AG04450 (cell line): ENCODE results near the gene PGS1. TPM values are rescaled to one million over a fixed set of nuclear protein-coding genes. Genes with fewer than 3 reads are reported as not detected.

ENCODE experiments used
- CTCF ChIA-PET: fragments of 300-600, 350-600 bp; formaldehyde crosslinking; extraction: SDS; loops from one replicate; lab custom pipeline; 2022; ENCODE audit warnings: antibody characterized with exemption, inconsistent platforms; lab: Charles Lee
- POLR2A ChIA-PET: fragments of 350-600 bp; formaldehyde crosslinking; extraction: SDS; loops from one replicate; lab custom pipeline; 2021; ENCODE audit warnings: antibody characterized with exemption, inconsistent platforms; lab: Yijun Ruan, JAX
- DNase-seq: peaks from one replicate; pipeline ENCODE4 v3.0.0-alpha.2; 2011; ENCODE audit warnings: low read depth, low spot score
- H3K27ac ChIP-seq: one replicate; pipeline ENCODE4 v1.5.1; 2012; ENCODE audit warnings: low read depth, low read length, control low read depth
- H3K27me3 ChIP-seq: one replicate; pipeline ENCODE4 v1.6.0; 2012; ENCODE audit warnings: low read length; ENCODE audit not compliant: control insufficient read depth, insufficient read depth
- H3K4me3 ChIP-seq: 2 replicates; pipeline ENCODE4 v1.5.1; 2011; ENCODE audit warnings: mild to moderate bottlenecking, low read depth, low read length, control low read depth
- H3K9me3 ChIP-seq: 2 replicates; pipeline ENCODE4 v1.5.1; 2012; ENCODE audit warnings: low read length; ENCODE audit not compliant: control insufficient read depth, insufficient read depth
- polyA plus RNA-seq: library from polyadenylated mRNA; depleted of rRNA; stranded (reverse); fragments of >200 nt; gene quantifications from 2 replicates; pipeline ENCODE4 v1.2.3, GENCODE V29; 2011
- TF ChIP-seq, protein P1 (sequence below): IDR thresholded peaks from 2 replicates; pipeline ENCODE4 v1.5.1; 2011; ENCODE audit warnings: low read depth, low read length, control low read depth, inconsistent platforms

Gene PGS1
- polyA plus RNA-seq, 1 experiment = 31.0 TPM

DNA sequence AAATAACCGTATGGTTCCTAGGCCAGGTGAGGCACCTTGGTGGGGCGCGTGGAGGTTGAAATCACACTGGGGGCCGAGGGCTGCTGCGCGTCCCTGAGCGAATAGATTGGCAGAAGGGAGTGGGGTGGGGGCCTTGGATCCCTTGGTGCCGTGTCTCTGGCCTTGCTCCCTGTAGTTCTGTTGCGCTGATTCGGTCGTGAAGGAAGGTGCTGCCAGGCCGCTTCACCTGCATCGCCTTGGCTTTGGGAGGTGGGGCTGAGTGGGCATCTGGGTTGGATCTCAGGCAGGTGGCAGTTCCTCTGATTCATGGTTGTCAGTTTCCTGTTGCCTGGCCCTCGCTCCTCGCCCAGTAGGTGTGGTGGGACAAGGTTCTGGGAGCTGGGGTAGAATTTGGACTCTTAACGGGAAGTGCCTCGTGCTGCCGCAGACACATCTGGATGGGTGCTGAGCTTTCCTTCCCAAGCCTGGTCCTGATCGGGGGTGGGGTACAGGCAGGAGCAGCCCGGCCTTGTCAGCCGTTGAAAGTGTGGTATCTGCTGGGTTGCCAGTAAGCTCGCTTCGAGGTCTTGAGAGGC is 30.1 kb downstream of the PGS1 start:
- Histone ChIP-seq H3K27ac (no peak overlapping the region), H3K4me3 (no peak overlapping the region), H3K27me3 (no peaks in the 10 kb centered on the region), H3K9me3 (no peaks in the 10 kb centered on the region; the same call in 1 of the 2 replicates)
- POLR2A ChIA-PET = no interaction called here
- TF ChIP-seq, protein P1, sequence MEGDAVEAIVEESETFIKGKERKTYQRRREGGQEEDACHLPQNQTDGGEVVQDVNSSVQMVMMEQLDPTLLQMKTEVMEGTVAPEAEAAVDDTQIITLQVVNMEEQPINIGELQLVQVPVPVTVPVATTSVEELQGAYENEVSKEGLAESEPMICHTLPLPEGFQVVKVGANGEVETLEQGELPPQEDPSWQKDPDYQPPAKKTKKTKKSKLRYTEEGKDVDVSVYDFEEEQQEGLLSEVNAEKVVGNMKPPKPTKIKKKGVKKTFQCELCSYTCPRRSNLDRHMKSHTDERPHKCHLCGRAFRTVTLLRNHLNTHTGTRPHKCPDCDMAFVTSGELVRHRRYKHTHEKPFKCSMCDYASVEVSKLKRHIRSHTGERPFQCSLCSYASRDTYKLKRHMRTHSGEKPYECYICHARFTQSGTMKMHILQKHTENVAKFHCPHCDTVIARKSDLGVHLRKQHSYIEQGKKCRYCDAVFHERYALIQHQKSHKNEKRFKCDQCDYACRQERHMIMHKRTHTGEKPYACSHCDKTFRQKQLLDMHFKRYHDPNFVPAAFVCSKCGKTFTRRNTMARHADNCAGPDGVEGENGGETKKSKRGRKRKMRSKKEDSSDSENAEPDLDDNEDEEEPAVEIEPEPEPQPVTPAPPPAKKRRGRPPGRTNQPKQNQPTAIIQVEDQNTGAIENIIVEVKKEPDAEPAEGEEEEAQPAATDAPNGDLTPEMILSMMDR = no peak
- DNase-seq = no peak
- CTCF ChIA-PET = no interaction called here

DNA sequence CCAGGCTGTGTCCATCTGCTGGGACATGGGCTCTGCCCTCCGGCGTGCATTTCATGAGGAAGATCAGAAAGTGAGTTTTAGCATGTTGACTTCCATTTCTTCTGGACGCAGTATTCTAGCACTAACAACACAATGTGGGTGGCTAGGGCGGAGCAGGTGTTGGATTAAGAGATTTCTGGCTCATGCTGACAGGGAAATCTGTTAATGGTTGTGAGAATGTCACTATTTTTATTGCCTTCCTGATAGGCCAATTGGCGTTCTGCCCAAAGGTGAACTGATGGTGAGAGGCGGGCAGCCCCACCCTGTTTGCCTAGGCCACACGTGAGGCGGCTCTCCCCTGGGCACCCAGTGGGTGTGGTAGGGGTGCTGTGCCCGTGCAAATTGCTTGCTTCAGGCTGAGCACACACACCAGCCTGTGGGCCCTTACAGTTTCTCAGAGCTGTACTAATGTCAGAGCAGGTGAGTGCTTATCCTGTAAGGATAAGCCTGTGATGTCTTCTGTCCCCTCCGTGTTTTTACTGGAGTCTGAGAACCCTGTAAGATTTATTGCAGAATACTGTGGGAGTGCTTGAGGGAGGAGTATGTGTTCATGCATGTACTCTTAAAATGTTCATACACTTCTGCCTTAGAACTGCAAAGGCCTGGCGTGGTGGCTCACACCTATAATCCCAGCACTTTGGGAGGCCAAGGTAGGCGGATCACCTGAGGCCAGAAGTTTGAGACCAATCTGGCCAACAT is 30.9 kb downstream of the PGS1 start:
- no peaks in the 10 kb centered on the region for H3K9me3 ChIP-seq
- no peak overlapping the region for H3K4me3 ChIP-seq
- TF ChIP-seq, protein P1 = no peak
- ChIA-PET POLR2A (no interaction called here), CTCF (no interaction called here)
- H3K27ac ChIP-seq = no peak overlapping the region
- no peaks in the 10 kb centered on the region for H3K27me3 ChIP-seq
- no peak for DNase-seq

DNA sequence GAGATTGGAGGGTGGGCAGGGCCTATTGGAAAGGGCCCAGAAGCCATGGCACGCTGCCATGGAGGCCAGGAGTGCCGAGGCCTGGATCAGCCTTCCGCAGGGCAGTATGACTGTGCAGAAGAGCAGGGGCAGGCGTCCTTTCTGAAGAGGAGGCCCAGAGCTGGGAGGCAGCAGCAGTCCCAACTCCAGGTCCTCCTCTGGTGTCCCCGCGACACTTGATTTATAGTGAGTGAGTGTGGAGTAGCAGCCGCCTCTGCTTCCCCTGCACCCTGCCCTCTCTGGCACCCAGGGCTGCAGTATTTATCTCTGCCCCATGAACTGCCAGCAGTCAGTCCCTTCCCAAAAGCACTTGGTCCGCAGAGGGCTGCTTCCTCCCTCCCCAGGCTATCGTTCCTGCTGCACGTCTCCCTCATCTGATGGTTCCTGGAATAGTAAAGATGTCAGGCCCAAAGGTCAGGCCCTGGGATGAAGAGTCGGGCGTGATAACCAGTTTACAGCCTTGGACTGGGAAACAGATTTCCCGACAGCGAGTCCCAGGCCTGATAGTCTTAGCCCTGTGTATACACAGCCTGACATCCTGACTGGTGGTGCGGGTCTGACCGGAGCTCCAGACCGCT is 32.9 kb downstream of the PGS1 start:
- Histone ChIP-seq H3K27me3 (no peaks in the 10 kb centered on the region), H3K27ac (no peak overlapping the region), H3K4me3 (no peak overlapping the region), H3K9me3 (no peaks in the 10 kb centered on the region)
- CTCF ChIA-PET = interaction anchor here (0.5 to 1.9 kb wide), 9 partner anchors 10 to 323 kb away, joined by 3 to 9 read pairs (median 4); no protein-coding TSS in a partner anchor
- TF ChIP-seq, protein P1 = no peak
- POLR2A ChIA-PET = interaction anchor here (0.7 kb wide), 1 partner anchor 10 kb away, joined by 13 read pairs; no protein-coding TSS in a partner anchor
- DNase-seq = no peak

DNA sequence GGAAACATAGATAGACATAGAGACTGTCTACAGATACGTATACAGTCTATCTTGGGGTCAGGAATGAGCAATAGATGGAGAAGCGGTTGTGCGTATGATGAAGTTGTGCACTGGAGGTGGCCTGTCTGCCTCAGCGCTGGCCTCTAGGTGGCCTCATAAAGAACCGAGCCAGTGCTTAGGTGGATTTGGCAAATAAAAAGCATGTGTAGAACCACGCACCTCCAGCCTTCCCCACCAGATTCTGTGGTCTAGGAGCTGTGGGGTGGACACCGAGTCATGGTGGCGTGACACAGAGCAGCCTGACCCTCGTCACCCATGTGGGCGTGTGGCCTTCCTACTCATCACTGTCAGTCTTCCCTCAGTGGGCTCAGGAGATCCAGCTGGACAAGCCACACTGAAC is 34.0 kb downstream of the PGS1 start:
- no peak overlapping the region for H3K27ac ChIP-seq

More for the DNA sequence above, 34.0 kb downstream of the PGS1 start:
- H3K4me3 ChIP-seq = no peak overlapping the region
- ChIA-PET CTCF (interaction anchor here (0.6 to 1.9 kb wide), 8 partner anchors 9 to 322 kb away, joined by 3 to 8 read pairs (median 4); no protein-coding TSS in a partner anchor), POLR2A (interaction anchor here (0.7 kb wide), 1 partner anchor 11 kb away, joined by 13 read pairs; no protein-coding TSS in a partner anchor)
- DNase-seq = no peak
- TF ChIP-seq, protein P1 = peak; percentile 45
- H3K9me3 ChIP-seq = no peaks in the 10 kb centered on the region; the same call in 1 of the 2 replicates
- no peaks in the 10 kb centered on the region for H3K27me3 ChIP-seq
